Lower leg skin (tissue), 3 donors: ENCODE results near the gene GRIK4.

ENCODE experiments used
- POLR2A ChIP-seq, 2 donors: fragments of 450-650 bp; IDR thresholded peaks; one replicate each; pipeline ENCODE4 v1.6.1; 2016 to 2017; ENCODE audit warnings: antibody characterized with exemption in 2 of 2, mild to moderate bottlenecking in 1 of 2, moderate library complexity in 1 of 2
- TF ChIP-seq, protein P1 (sequence below), 3 donors: fragments of 450-650 bp; IDR thresholded peaks; one replicate each; pipeline ENCODE4 v1.5.1; 2016; ENCODE audit warnings: antibody characterized with exemption in 3 of 3, mild to moderate bottlenecking in 3 of 3, moderate library complexity in 2 of 3

- TF ChIP-seq, protein P1, sequence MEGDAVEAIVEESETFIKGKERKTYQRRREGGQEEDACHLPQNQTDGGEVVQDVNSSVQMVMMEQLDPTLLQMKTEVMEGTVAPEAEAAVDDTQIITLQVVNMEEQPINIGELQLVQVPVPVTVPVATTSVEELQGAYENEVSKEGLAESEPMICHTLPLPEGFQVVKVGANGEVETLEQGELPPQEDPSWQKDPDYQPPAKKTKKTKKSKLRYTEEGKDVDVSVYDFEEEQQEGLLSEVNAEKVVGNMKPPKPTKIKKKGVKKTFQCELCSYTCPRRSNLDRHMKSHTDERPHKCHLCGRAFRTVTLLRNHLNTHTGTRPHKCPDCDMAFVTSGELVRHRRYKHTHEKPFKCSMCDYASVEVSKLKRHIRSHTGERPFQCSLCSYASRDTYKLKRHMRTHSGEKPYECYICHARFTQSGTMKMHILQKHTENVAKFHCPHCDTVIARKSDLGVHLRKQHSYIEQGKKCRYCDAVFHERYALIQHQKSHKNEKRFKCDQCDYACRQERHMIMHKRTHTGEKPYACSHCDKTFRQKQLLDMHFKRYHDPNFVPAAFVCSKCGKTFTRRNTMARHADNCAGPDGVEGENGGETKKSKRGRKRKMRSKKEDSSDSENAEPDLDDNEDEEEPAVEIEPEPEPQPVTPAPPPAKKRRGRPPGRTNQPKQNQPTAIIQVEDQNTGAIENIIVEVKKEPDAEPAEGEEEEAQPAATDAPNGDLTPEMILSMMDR (IDR thresholded peaks at IDR 0.05): no peak
- TF ChIP-seq POLR2A (IDR thresholded peaks at IDR 0.05): no peak
Measured at GRCh38 chr11:120940160-120940848, 428.8 kb downstream of the GRIK4 start.
